OCI-LY3 (cell line): Measurements from ENCODE around the gene TGM3.

Experiments
- H2AFZ ChIP-seq: fragments of 200-600, 300-600 bp; shearing (Covaris generic); 2 replicates; pipeline ENCODE4 v1.6.0; 2014; ENCODE audit warnings: antibody characterized with exemption, low read depth, low read length
- H3K27ac ChIP-seq: fragments of 200-600, 300-600 bp; sonication (generic); 2 replicates; pipeline ENCODE4 v1.5.1; 2014; ENCODE audit warnings: mild to moderate bottlenecking, low read length, moderate library complexity, mixed read lengths
- H3K27me3 ChIP-seq: fragments of 200-600, 300-600 bp; sonication (generic); 2 replicates; pipeline ENCODE4 v1.6.1; 2014; ENCODE audit warnings: low read depth, low read length, mixed read lengths
- H3K36me3 ChIP-seq: fragments of 200-600, 300-600 bp; sonication (generic); replicated peaks from 2 replicates; pipeline ENCODE3; 2014; ENCODE audit warnings: low read depth, low read length, mixed read lengths
- H3K4me1 ChIP-seq: fragments of 300-600, 200-600 bp; sonication (generic); 2 replicates; pipeline ENCODE4 v1.6.1; 2014; ENCODE audit warnings: low read length, mixed read lengths
- H3K4me2 ChIP-seq: fragments of 200-600, 300-600 bp; sonication (generic); 2 replicates; pipeline ENCODE4 v1.6.1; 2014; ENCODE audit warnings: low read length, mixed read lengths
- H3K4me3 ChIP-seq: fragments of 300-600, 200-600 bp; sonication (generic); 2 replicates; pipeline ENCODE4 v1.5.1; 2014; ENCODE audit warnings: antibody characterized with exemption, mild to moderate bottlenecking, low read length, moderate library complexity
- H3K79me2 ChIP-seq: fragments of 300-600, 200-600 bp; shearing (Covaris generic); 2 replicates; pipeline ENCODE4 v1.6.1; 2014; ENCODE audit warnings: mild to moderate bottlenecking, low read length, mixed read lengths
- H3K9ac ChIP-seq: fragments of 300-600, 200-600 bp; shearing (Covaris generic); 2 replicates; pipeline ENCODE4 v1.6.0; 2014; ENCODE audit warnings: mild to moderate bottlenecking, low read length, moderate library complexity
- H3K9me3 ChIP-seq: fragments of 200-600, 300-600 bp; shearing (Covaris generic); 2 replicates; pipeline ENCODE4 v1.6.1; 2014; ENCODE audit warnings: low read length, mixed read lengths; ENCODE audit not compliant: insufficient read depth
- H4K20me1 ChIP-seq: fragments of 200-600, 300-600 bp; sonication (generic); 2 replicates; pipeline ENCODE4 v1.6.1; 2016; ENCODE audit warnings: low read length, mixed read lengths; ENCODE audit not compliant: insufficient read depth
- EZH2phosphoT487 ChIP-seq: fragments of 200-600 bp; shearing (Covaris generic); IDR thresholded peaks from 2 replicates; pipeline ENCODE4 v1.6.1; 2018; ENCODE audit warnings: antibody characterized with exemption, mixed run types, low read depth
- TF ChIP-seq, protein P1 (sequence below): fragments of 200-600, 300-600 bp; sonication (generic); IDR thresholded peaks from 2 replicates; pipeline ENCODE4 v1.5.1; 2014; ENCODE audit warnings: antibody characterized with exemption, low read length, low read depth

TGM3 gene

DNA sequence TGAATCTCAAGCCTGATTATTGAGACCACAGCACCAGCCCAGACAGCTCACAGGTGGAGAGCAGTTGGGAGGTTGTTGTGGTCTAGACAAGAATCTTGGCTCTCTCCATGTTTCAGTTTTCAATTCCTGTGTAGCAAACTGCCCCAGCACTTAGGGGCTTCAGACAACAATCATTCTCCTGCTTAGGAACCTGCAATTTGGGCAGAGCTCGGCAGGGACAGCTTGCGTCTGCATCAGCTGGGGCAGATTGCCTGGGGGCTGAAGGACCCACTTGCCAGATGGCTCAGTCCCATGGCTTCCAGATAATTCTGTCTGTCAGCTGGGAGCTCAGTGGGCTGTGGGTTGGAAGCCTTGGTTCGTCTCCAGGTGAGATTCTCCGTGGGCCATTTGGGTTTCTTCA, 91.8 kb downstream of the TGM3 start:
- Histone ChIP-seq H3K4me1 (peaks cover 27% of the 10 kb centered on the region), H3K27ac (no peak overlapping the region), H3K4me2 (no peak overlapping the region), H4K20me1 (no peaks in the 10 kb centered on the region), H3K9ac (no peak overlapping the region), H3K79me2 (no peaks in the 10 kb centered on the region), H3K27me3 (no peaks in the 10 kb centered on the region), H3K9me3 (no peaks in the 10 kb centered on the region), H3K4me3 (no peak overlapping the region), H3K36me3 (no peaks in the 10 kb centered on the region), H2AFZ (no peak overlapping the region)
- TF ChIP-seq, protein P1, sequence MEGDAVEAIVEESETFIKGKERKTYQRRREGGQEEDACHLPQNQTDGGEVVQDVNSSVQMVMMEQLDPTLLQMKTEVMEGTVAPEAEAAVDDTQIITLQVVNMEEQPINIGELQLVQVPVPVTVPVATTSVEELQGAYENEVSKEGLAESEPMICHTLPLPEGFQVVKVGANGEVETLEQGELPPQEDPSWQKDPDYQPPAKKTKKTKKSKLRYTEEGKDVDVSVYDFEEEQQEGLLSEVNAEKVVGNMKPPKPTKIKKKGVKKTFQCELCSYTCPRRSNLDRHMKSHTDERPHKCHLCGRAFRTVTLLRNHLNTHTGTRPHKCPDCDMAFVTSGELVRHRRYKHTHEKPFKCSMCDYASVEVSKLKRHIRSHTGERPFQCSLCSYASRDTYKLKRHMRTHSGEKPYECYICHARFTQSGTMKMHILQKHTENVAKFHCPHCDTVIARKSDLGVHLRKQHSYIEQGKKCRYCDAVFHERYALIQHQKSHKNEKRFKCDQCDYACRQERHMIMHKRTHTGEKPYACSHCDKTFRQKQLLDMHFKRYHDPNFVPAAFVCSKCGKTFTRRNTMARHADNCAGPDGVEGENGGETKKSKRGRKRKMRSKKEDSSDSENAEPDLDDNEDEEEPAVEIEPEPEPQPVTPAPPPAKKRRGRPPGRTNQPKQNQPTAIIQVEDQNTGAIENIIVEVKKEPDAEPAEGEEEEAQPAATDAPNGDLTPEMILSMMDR, result no peak
- no peak for TF ChIP-seq EZH2phosphoT487
